Activated naive CD4-positive, alpha-beta T cell treated with anti-CD3 and anti-CD28 coated beads, Interleukin-2, amount 10 ng/mL, durations not matched to agents 7 days and 5 days (primary cell): ENCODE data around the gene JPH4.

Source experiments
- CTCF ChIA-PET: fragments of 350-600 bp; sonication (Branson Sonifier 250); formaldehyde crosslinking; loops from one replicate; lab custom pipeline; 2021; ENCODE audit warnings: antibody characterized with exemption; lab: Charles Lee
- DNase-seq: peaks from one replicate; pipeline ENCODE4 v3.0.0-alpha.2; 2020
- H3K27ac Mint-ChIP-seq: one replicate; pipeline ENCODE4 v1.8.0; 2021; ENCODE audit warnings: mild to moderate bottlenecking, moderate library complexity, mixed read lengths
- H3K27me3 Mint-ChIP-seq: one replicate; pipeline ENCODE4 v1.8.0; 2021; ENCODE audit warnings: mild to moderate bottlenecking, mixed read lengths
- H3K36me3 Mint-ChIP-seq: one replicate; pipeline ENCODE4 v1.8.0; 2021; ENCODE audit warnings: mixed read lengths
- H3K4me1 Mint-ChIP-seq: one replicate; pipeline ENCODE4 v1.8.0; 2021; ENCODE audit warnings: mixed read lengths
- H3K4me3 Mint-ChIP-seq: one replicate; pipeline ENCODE4 v1.8.0; 2021; ENCODE audit warnings: mild to moderate bottlenecking, moderate library complexity, mixed read lengths
- H3K9me3 Mint-ChIP-seq: one replicate; pipeline ENCODE4 v1.8.0; 2021; ENCODE audit warnings: mixed read lengths

The JPH4 gene

DNA sequence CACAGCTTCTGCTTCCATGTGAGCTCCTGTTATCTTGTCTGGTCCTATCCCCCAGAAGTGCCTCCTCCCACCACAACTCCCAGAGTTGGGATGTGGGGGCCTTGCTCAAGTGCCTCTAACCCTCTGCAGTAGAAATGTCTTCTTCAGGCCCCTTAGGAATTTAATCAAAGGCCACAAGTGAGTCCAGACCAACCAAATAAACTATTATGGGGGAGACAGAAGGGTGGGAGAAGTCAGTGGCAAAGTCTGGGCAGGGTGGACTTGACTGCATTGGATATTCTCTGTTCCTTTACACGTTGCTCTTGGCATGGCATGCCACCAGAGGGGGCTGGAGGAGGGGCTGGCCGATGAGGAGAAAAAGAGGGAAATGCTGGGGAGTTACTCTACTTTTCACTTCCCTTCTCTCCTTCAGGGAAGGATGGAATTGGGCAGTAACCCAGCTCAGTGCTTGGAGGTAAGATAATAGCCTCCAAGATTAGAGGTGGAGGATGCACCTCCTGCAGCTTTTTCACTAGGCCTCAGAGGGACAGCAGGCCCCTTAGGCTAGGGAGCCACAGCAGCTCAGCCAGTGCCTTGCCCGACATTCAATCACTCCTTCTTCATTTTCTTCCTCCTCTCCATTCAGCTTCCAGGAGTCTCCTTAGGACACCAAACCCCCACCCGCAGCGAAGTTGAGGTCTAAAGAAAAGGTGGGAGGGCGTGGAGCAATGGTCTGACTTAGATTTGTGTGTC, 9.8 kb downstream of the JPH4 start:
- DNase-seq, result peak; percentile 42
- H3K4me1 Mint-ChIP-seq, result peaks cover 58% of the 10 kb centered on the region
- CTCF ChIA-PET, result interaction anchor here (0.6 to 15.2 kb wide), 6 partner anchors 9 to 987 kb away, joined by 3 to 238 read pairs (median 5); partner anchors contain the start of gene THTPA
- peaks cover 32% of the 10 kb centered on the region for H3K27me3 Mint-ChIP-seq
- H3K9me3 Mint-ChIP-seq, result no peaks in the 10 kb centered on the region
- peaks cover 28% of the 10 kb centered on the region for H3K36me3 Mint-ChIP-seq
- H3K4me3 Mint-ChIP-seq, result peak overlapping the region; percentile 100
- H3K27ac Mint-ChIP-seq, result peak overlapping the region; percentile 97

DNA sequence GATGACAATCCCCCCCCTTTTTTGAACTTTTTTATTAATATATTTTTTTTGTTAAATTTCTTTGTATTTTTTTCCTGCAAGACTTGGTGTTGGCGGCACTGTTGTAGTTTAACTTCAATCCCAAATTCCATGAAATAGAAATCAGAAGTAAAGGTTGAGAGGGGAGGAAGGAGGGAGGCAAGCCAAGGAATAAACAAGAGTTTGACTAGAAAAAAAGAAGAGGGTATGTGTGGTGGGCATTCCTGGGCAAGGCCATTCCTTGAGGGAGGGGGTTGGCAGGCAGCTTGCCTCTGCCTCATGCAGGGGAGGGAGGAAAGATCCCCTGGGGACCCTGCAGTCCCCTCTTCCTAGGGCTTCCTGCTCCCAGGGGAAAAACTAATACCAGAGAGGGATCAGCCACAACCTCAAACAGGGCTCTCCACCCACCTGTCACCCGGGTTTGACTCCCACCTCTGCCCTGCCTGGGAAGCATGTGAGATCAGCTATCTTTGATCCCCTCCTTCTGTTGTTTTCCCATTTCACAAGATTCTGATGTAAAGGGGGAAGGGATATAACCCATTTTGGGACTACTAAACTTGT, 10.5 kb downstream of the JPH4 start:
- peaks cover 58% of the 10 kb centered on the region for H3K4me1 Mint-ChIP-seq
- H3K9me3 Mint-ChIP-seq, result no peaks in the 10 kb centered on the region

DNA sequence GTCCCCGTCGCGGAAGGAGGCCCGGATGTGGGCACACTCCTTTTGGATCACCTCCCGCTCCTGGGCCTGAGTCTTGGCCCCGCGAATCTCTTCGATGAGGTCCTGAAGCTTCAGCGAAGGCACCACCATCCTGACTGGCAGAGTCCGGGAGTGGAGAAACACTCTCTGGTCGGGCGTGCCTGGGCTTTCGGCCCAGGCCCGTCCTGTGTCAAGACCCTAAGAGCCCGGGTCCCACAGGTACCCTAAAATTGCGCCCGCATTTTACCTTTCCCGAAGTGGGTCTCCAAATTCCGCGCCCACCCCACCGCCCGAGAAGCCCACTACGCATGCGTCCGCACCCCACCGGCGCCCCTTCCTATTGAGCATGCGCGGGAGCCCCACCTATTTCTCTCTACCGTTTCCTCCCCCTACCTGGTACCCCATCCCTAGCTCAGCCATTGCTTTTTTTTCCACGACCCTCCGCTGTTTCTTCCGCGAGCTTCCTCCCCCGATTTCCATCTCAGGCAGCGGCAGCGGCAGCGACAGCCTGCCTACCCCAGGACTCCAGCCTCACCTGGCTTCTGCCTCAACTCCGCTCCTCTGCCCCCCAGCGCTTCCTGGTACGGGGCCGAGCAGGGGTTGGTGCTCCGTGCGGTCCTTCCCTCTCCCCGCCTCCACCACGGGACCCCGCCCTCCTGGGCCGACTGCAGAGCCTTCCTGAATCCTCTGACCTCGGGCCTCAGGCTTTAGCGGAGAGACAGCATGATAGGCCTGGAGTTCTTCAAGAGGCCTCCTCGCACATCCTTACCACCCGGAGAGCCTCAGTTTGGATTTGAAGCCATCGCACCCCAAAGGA, 11.2 kb downstream of the JPH4 start, which contains the start of gene AP1G2:
Gene AP1G2, minus strand, starts transcription at position 606 of the 835 bp plus-strand sequence. Its CDS starts 477 bp downstream, at position 129.
- H3K36me3 Mint-ChIP-seq, result peaks cover 34% of the 10 kb centered on the region
- peaks cover 55% of the 10 kb centered on the region for H3K4me1 Mint-ChIP-seq
- no peaks in the 10 kb centered on the region for H3K9me3 Mint-ChIP-seq
- peak within 1 kb of the TSS; percentile 97 for H3K27ac Mint-ChIP-seq
- peak within 1 kb of the TSS; percentile 100 for H3K4me3 Mint-ChIP-seq
- peaks cover 18% of the 10 kb centered on the region for H3K27me3 Mint-ChIP-seq
- peak; percentile 94 for DNase-seq
- CTCF ChIA-PET, result interaction anchor here (1.1 to 15.2 kb wide), 8 partner anchors 8 to 187 kb away, joined by 3 to 238 read pairs (median 5); partner anchors contain the start of gene THTPA

More for the DNA sequence above, 10.5 kb downstream of the JPH4 start:
- Mint-ChIP-seq H3K36me3 (peaks cover 29% of the 10 kb centered on the region), H3K27ac (peak overlapping the region; percentile 97), H3K27me3 (peaks cover 25% of the 10 kb centered on the region), H3K4me3 (peak overlapping the region; percentile 100)
- CTCF ChIA-PET, result interaction anchor here (0.6 to 15.2 kb wide), 7 partner anchors 8 to 987 kb away, joined by 3 to 238 read pairs (median 5); partner anchors contain the start of gene THTPA
- DNase-seq, result no peak

DNA sequence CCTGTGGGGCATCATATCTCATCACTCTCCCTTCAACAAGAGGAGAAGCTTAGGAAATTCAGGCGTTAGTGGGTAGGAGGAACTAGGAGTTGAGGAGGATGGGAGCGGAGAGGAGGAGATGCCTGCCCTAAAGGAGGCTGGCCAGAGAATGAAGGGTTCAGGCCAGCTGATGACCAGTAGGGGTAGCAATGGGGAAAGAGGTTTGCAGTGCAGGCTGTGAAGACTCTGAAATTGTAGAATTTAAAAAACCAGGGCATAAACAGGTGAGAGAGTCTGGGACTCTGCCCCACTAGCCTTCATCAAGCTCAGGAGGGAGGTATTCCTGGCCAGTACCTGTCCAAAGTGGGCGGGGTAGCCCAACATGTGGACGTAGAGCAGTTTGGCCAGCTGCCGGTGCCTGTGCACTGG, 11.8 kb downstream of the JPH4 start:
- H3K27me3 Mint-ChIP-seq, result peaks cover 12% of the 10 kb centered on the region
- peaks cover 52% of the 10 kb centered on the region for H3K4me1 Mint-ChIP-seq
- H3K4me3 Mint-ChIP-seq, result peak overlapping the region; percentile 100
- CTCF ChIA-PET, result interaction anchor here (1.1 to 15.2 kb wide), 5 partner anchors 9 to 187 kb away, joined by 3 to 238 read pairs (median 5); no protein-coding TSS in a partner anchor
- H3K36me3 Mint-ChIP-seq, result peaks cover 37% of the 10 kb centered on the region
- H3K9me3 Mint-ChIP-seq, result no peaks in the 10 kb centered on the region
- H3K27ac Mint-ChIP-seq, result peak overlapping the region; percentile 97
- DNase-seq, result no peak

DNA sequence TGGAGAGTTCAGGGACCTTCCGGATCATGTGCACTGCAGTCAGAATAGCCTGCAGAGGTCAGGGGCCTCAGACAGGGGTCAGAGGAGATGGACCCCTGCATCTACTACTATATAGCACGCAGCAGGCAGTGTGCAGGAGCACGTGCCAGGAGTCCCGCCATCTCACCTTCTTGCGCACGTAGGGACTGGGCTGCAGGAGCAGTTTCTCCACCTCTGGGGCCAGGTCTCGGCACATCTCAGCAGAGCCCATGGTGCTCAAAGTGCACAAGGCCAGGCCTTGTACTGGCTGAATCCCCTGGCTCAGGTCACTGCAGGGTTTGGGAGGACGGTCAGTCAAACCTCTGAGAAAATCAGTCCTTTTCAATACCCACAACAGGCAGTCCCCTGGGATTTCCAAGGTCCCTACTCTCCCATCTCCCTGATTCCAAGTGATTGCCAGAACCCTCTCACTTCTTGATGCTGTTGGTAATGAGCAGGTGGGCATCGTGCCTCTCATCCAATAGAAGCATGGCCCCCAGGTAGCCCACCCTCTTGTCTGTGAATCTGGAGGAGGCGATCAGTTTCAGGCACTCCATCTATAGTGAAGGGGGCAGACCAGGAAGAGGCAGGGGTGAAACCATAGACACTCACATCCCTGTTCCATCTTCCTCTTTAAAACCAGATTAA, 12.3 kb downstream of the JPH4 start:
- Mint-ChIP-seq H3K36me3 (peaks cover 42% of the 10 kb centered on the region), H3K4me3 (peak overlapping the region; percentile 100), H3K27me3 (peaks cover 8% of the 10 kb centered on the region), H3K9me3 (no peaks in the 10 kb centered on the region), H3K4me1 (peaks cover 55% of the 10 kb centered on the region), H3K27ac (peak overlapping the region; percentile 97)
- CTCF ChIA-PET, result interaction anchor here (1.1 to 15.2 kb wide), 4 partner anchors 8 to 186 kb away, joined by 4 to 238 read pairs (median 6); no protein-coding TSS in a partner anchor
- no peak for DNase-seq

DNA sequence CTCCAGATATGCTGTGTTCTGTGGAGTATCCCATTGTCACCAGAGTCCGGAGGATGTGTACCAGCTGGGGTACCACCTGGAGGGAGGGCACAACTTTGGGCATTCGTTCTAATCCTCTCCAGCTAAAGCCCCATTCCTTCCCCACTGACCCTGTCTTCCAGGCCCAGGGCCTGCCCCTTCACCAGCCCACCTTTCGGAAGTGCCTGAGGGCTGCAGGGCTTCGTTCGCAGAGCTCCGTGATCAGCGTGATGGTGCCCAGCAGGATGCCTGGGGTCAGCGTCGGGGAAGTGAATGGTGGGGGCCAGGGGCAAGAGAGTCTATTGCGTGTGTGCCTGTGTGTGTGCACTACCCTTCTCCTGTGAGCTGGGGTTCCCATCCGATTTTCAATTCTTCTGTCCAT, 13.0 kb downstream of the JPH4 start:
- no peaks in the 10 kb centered on the region for H3K9me3 Mint-ChIP-seq
- H3K4me1 Mint-ChIP-seq, result peaks cover 55% of the 10 kb centered on the region
- peaks cover 46% of the 10 kb centered on the region for H3K36me3 Mint-ChIP-seq
- peaks cover 6% of the 10 kb centered on the region for H3K27me3 Mint-ChIP-seq
- CTCF ChIA-PET, result interaction anchor here (15.2 kb wide), 1 partner anchor 86 kb away, joined by 238 read pairs; no protein-coding TSS in a partner anchor
- H3K4me3 Mint-ChIP-seq, result peak overlapping the region; percentile 23
- H3K27ac Mint-ChIP-seq, result no peak overlapping the region
- DNase-seq, result no peak

DNA sequence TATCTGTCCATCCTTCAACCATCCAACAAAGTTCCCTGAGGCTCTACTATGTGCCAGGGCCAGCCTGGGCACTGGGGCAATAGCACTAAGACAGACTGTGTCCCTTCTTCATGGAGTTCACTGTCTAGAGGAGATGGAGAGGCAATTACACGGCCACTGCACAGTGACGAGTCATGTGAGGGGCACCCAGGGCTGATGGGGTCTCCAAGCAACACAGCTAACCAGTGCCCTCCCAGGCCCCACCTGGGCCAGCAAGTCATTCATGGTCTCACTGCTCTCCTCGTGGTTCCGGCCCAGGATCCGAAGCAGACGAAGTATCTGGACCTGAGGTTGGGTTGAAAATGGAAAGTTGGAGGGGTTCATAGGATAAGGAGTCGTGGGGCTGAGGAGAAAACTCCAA, 13.7 kb downstream of the JPH4 start:
- peaks cover 57% of the 10 kb centered on the region for H3K4me1 Mint-ChIP-seq
- peaks cover 5% of the 10 kb centered on the region for H3K27me3 Mint-ChIP-seq
- H3K9me3 Mint-ChIP-seq, result no peaks in the 10 kb centered on the region
- no peak overlapping the region for H3K27ac Mint-ChIP-seq
- no peak for DNase-seq
- H3K4me3 Mint-ChIP-seq, result peak overlapping the region; percentile 26
- H3K36me3 Mint-ChIP-seq, result peaks cover 51% of the 10 kb centered on the region
- CTCF ChIA-PET, result interaction anchor here (15.2 kb wide), 1 partner anchor 85 kb away, joined by 238 read pairs; no protein-coding TSS in a partner anchor

DNA sequence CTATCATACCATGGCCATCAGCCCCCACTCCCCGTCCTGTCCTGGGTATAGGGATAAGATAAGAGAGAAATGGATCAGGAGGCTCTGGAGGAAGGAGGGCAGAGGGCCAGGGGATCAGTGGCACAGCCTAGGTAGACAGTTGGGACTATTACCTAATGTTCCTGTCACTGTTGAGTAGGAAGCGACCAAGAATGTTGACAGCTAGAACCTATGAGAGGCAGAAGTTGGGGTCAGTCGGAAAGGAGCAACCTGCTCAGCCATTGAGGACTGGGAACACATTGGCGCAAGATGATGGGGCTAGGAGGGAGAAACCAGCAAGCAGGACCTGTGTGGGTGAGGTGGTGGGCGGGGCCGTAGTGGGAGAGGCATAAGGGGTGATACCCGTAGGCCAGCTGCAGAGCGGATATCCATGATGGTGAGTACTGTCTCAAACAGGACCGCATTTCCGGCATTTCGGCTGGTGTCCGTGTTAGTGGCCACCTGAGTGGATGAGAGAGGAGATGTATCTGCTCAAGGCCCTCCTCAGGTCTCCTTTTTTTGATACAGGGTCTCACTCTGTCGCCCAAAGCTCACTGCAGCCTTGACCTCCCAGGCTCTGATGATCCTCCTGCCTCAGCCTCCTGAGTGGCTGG, 14.3 kb downstream of the JPH4 start:
- DNase-seq, result no peak
- Mint-ChIP-seq H3K27ac (no peak overlapping the region), H3K9me3 (no peaks in the 10 kb centered on the region), H3K27me3 (peaks cover 5% of the 10 kb centered on the region), H3K4me3 (no peak overlapping the region), H3K4me1 (peaks cover 55% of the 10 kb centered on the region), H3K36me3 (peaks cover 53% of the 10 kb centered on the region)
- CTCF ChIA-PET, result interaction anchor here (15.2 kb wide), 1 partner anchor 84 kb away, joined by 238 read pairs; no protein-coding TSS in a partner anchor

DNA sequence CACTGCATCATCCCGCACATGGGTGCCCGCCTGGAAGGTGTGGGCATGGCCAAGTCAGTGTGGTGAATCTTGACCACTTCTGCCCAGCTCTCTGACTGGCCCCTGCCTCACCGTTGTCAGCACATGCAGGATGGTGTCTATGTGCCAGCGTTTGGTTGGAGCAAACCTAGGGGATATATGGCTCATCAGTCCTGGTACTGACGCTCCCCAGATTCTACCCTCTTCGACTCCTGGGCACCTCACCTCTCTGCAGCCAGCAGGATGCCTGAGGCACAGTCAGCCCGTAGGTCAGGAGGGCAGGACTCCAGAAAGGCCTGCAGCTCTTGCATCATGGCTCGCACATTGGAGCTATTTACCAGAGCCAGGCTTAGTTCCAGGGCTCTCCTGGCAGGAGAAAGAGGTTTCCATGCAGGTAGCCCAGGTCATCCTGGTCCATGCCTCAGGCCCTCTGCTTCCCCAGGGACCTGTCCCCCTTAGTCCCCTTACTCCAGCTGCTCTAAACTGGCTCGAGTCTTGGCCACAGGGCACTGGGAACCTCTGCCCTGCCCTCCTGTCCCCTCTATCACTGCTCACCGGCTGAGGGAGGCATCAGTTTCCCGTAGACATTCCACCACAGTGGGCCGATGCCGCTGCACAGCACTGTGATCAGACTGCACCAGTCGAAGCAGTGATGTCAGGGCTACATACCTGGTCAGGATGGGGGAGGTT, 15.0 kb downstream of the JPH4 start:
- Mint-ChIP-seq H3K36me3 (peaks cover 59% of the 10 kb centered on the region), H3K27me3 (peaks cover 5% of the 10 kb centered on the region), H3K27ac (no peak overlapping the region), H3K9me3 (no peaks in the 10 kb centered on the region), H3K4me1 (peaks cover 48% of the 10 kb centered on the region), H3K4me3 (no peak overlapping the region)
- DNase-seq, result no peak
- CTCF ChIA-PET, result interaction anchor here (0.5 to 15.2 kb wide), 6 partner anchors 8 to 680 kb away, joined by 3 to 238 read pairs (median 4); partner anchors contain the start of gene ZFHX2

DNA sequence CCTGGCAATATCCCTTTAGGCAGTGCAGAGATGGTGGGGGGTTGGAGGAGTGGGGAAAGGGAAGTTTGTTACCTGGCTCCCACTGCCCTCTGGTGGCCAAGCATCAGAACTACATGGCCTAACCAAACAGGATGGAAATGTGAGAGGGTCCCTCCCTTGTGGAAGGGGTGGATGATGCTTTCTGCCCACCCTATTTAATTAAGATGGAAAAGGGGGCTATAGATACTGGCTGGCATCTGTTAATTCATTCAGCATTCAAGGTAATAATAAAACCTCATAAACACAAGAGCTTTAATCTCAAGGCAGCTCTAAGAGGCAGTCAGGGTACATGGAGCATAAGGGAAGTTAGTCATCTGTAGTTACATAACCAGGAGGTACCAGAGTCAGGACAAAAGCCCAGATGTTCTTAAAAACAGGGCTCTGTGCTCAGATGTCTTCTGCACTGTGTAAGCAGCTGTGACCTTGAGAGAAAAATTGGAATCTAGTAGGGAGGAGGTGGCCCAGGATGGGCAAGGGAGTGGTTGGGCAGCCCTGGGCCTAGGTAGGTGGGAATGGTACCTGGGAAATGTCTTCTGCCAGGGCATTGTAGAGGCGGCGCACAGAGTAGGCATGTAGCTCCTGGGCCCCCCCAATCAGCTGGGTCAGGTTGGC, 15.6 kb downstream of the JPH4 start:
- DNase-seq, result peak; percentile 72
- H3K9me3 Mint-ChIP-seq, result no peaks in the 10 kb centered on the region
- no peak overlapping the region for H3K4me3 Mint-ChIP-seq
- H3K27ac Mint-ChIP-seq, result peak overlapping the region; percentile 78
- peaks cover 48% of the 10 kb centered on the region for H3K4me1 Mint-ChIP-seq
- H3K36me3 Mint-ChIP-seq, result peaks cover 62% of the 10 kb centered on the region
- peaks cover 5% of the 10 kb centered on the region for H3K27me3 Mint-ChIP-seq
- CTCF ChIA-PET, result interaction anchor here (0.5 to 15.2 kb wide), 6 partner anchors 9 to 680 kb away, joined by 3 to 238 read pairs (median 4); partner anchors contain the start of gene ZFHX2

DNA sequence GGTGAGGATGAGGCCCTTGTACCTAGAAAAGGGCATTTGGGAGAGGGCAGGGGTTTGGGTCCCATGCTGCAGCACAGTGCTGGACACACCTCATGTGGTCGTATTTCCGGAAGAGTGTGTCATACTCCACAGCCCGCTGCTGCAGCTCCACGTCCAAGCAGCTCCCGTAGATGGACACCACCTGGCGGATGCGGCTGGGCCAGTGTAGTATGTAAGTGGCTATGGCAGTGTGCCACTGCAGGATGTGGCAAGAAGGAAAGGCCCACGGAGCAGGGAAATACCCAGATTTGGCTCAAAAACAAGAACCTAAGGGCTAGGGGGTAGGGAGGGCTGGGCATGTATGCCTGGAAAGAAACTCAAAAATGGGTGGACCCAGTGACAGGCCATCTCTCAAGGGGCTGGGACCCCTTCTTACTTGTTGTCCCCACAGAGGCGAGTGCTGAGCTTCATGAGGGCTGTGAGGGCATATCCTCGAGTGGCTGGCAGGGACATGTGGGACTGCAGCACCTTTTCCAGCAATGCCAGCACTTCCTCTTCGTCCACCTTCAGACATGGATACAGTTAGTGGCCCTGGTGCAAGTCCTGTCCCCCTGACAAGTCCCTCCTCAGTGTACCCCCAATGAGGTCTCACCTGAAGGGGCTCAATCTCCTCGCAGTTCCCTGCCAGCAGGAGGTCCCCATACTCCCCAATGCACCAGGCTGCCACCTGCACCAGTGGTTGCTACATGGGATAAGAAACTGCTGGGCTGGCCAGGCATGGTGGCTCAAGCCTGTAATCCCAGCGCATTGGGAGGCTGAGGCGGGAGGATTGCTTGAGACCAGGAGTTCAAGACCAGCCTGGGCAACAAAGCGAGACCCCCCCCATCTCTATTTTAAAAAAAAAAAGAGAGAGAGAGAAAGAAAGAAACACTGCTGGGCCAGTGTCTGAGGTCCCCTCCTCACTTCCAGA, 16.4 kb downstream of the JPH4 start:
- peaks cover 47% of the 10 kb centered on the region for H3K4me1 Mint-ChIP-seq
- DNase-seq, result no peak
- no peak overlapping the region for H3K27ac Mint-ChIP-seq
- H3K4me3 Mint-ChIP-seq, result no peak overlapping the region
- CTCF ChIA-PET, result interaction anchor here (0.6 to 15.2 kb wide), 6 partner anchors 8 to 82 kb away, joined by 3 to 238 read pairs (median 21); partner anchors contain the start of gene AP1G2
- H3K27me3 Mint-ChIP-seq, result no peaks in the 10 kb centered on the region
- peaks cover 59% of the 10 kb centered on the region for H3K36me3 Mint-ChIP-seq
- no peaks in the 10 kb centered on the region for H3K9me3 Mint-ChIP-seq
